Natural killer cell (primary cell): Measurements from ENCODE around the gene ABI3BP. TPM values are rescaled to one million over a fixed set of nuclear protein-coding genes. Genes with fewer than 3 reads are reported as not detected.

Experiments used
- ATAC-seq, 3 donors: fragments of 150-1000 bp in 2 of 3; fragments of 200-7000 bp in 1 of 3; cut with Tn5 transposase; 1 replicate in 1 of 3; 2 replicates in 2 of 3; pipeline ENCODE4 v1.10.0; 2021; ENCODE audit warnings: mild to moderate bottlenecking in 2 of 3, moderate library complexity in 2 of 3
- DNase-seq, 2 donors: peaks; one replicate each; pipeline versions ENCODE4 v3.0.0 to v3.0.0-alpha.2; 2013 to 2021; ENCODE audit warnings: mixed read lengths in 1 of 2
- H3K27ac ChIP-seq: one replicate; pipeline ENCODE4 v1.5.1; 2013; ENCODE audit warnings: mild to moderate bottlenecking, low read length
- H3K27me3 ChIP-seq: one replicate; pipeline ENCODE4 v1.6.1; 2013; ENCODE audit warnings: low read length; ENCODE audit not compliant: control insufficient read depth, insufficient read depth
- H3K36me3 ChIP-seq: one replicate; pipeline ENCODE4 v1.6.1; 2013; ENCODE audit warnings: low read length; ENCODE audit not compliant: control insufficient read depth, insufficient read depth
- H3K4me1 ChIP-seq: one replicate; pipeline ENCODE4 v1.6.1; 2013; ENCODE audit warnings: low read length; ENCODE audit not compliant: control insufficient read depth, insufficient read depth
- H3K4me3 ChIP-seq: one replicate; pipeline ENCODE4 v1.5.1; 2013; ENCODE audit warnings: low read length
- H3K9me3 ChIP-seq: one replicate; pipeline ENCODE4 v1.6.1; 2013; ENCODE audit warnings: low read length; ENCODE audit not compliant: control insufficient read depth, insufficient read depth
- H3K27ac Mint-ChIP-seq, 2 donors: one replicate each; pipeline ENCODE4 v1.8.0; 2022; ENCODE audit warnings: mild to moderate bottlenecking in 2 of 2, mixed read lengths in 2 of 2, moderate library complexity in 1 of 2
- H3K27me3 Mint-ChIP-seq, 2 donors: one replicate each; pipeline ENCODE4 v1.8.0; 2022; ENCODE audit warnings: low read depth in 2 of 2, mixed read lengths in 2 of 2
- H3K36me3 Mint-ChIP-seq: one replicate; pipeline ENCODE4 v1.8.0; 2022; ENCODE audit warnings: mixed read lengths
- H3K4me1 Mint-ChIP-seq, 2 donors: one replicate each; pipeline ENCODE4 v1.8.0; 2022; ENCODE audit warnings: mixed read lengths in 2 of 2
- H3K4me3 Mint-ChIP-seq: one replicate; pipeline ENCODE4 v1.8.0; 2022; ENCODE audit warnings: mild to moderate bottlenecking, moderate library complexity, mixed read lengths
- H3K9me3 Mint-ChIP-seq, 2 donors: one replicate each; pipeline ENCODE4 v1.8.0; 2022; ENCODE audit warnings: mixed read lengths in 2 of 2
- CTCF ChIP-seq: fragments of 200-600 bp; IDR thresholded peaks from one replicate; pipeline ENCODE4 v1.8.0; 2022; ENCODE audit warnings: antibody characterized with exemption
- WGBS: methylation state at CpG from one replicate; pipeline ENCODE4 v1.1.7; 2013; ENCODE audit warnings: missing lambda C conversion rate; ENCODE audit not compliant: insufficient coverage; 5-methylcytosine and 5-hydroxymethylcytosine counted together
- intact Hi-C: fragments of 100-400 bp; cut with micrococcal nuclease; formaldehyde crosslinking; loops from one replicate; pipeline ENCODE4 v1.14.2; 2022
- total RNA-seq, 4 donors: library from RNA; stranded (reverse); fragments of 120-200 nt in 1 of 4; gene quantifications; one replicate each; pipeline versions ENCODE4 v1.2.3 to v1.2.4, GENCODE V29; 2013 to 2022

ABI3BP gene
- total RNA-seq, 3 donors from 2014 or later (not counting 1 experiment from before 2014, with no cell fraction given): not detected

GRCh38 chr3:100710261-100710968 lies 282.8 kb downstream of the ABI3BP start:
- WGBS: 34% methylated on average over 8 of the region's 8 CpGs
- Mint-ChIP-seq H3K36me3 (peaks cover 14% of the 10 kb centered on the region), H3K27ac (peak overlapping the region; percentile 97 to 98), H3K4me1 (peaks cover 46 to 55% of the 10 kb centered on the region in 2 donors), H3K4me3 (peak overlapping the region; percentile 92), H3K27me3 (peaks cover 13 to 16% of the 10 kb centered on the region in 2 donors), H3K9me3 (no peaks in the 10 kb centered on the region)
- Histone ChIP-seq H3K27ac (peak overlapping the region; percentile 84), H3K9me3 (no peaks in the 10 kb centered on the region), H3K4me1 (peaks cover 19% of the 10 kb centered on the region), H3K4me3 (peak overlapping the region; percentile 44), H3K27me3 (peaks cover 3% of the 10 kb centered on the region), H3K36me3 (peaks cover 10% of the 10 kb centered on the region)
- no peak for TF ChIP-seq CTCF
- ATAC-seq (peak in 1 of 3 donors; percentile 20), DNase-seq (peak in 1 of 2 donors; percentile 74)
- intact Hi-C loops: no loop called here

GRCh38 chr3:100709842-100710260 lies 283.4 kb downstream of the ABI3BP start:
- H3K4me1 Mint-ChIP-seq: peaks cover 40 to 49% of the 10 kb centered on the region in 2 donors
- intact Hi-C loops: loop anchor here (1.0 to 10.0 kb wide), 3 partner anchors 309 to 865 kb away; partner anchors contain the start of genes LNP1, PCNP, TBC1D23 and TOMM70
- Histone ChIP-seq H3K36me3 (peaks cover 5% of the 10 kb centered on the region), H3K4me3 (peak overlapping the region; percentile 44), H3K9me3 (no peaks in the 10 kb centered on the region), H3K27ac (peak overlapping the region; percentile 84), H3K4me1 (peaks cover 19% of the 10 kb centered on the region), H3K27me3 (peaks cover 3% of the 10 kb centered on the region)
- peaks cover 17 to 22% of the 10 kb centered on the region in 2 donors for H3K27me3 Mint-ChIP-seq
- H3K27ac Mint-ChIP-seq: peak overlapping the region; percentile 97 to 98
- DNase-seq (peak; percentile 32 to 64), ATAC-seq (no peak)
- no peak for TF ChIP-seq CTCF
- peaks cover 8% of the 10 kb centered on the region for H3K36me3 Mint-ChIP-seq
- H3K4me3 Mint-ChIP-seq: peak overlapping the region; percentile 92
- WGBS: under 1% methylated on average over 19 of the region's 23 CpGs
- H3K9me3 Mint-ChIP-seq: no peaks in the 10 kb centered on the region

- Mint-ChIP-seq H3K4me3 (peak within 1 kb of the TSS; percentile 92), H3K4me1 (peaks cover 37 to 46% of the 10 kb centered on the region in 2 donors), H3K36me3 (peaks cover 5% of the 10 kb centered on the region), H3K27ac (peak within 1 kb of the TSS; percentile 97 to 98), H3K27me3 (peaks cover 17 to 28% of the 10 kb centered on the region in 2 donors), H3K9me3 (no peaks in the 10 kb centered on the region)
- Histone ChIP-seq H3K4me1 (peaks cover 19% of the 10 kb centered on the region), H3K4me3 (peak within 1 kb of the TSS; percentile 44), H3K36me3 (peaks cover 2% of the 10 kb centered on the region), H3K9me3 (no peaks in the 10 kb centered on the region), H3K27ac (peak within 1 kb of the TSS; percentile 84), H3K27me3 (peaks cover 3% of the 10 kb centered on the region)
- TF ChIP-seq CTCF: no peak
- DNase-seq (peak; percentile 96 to 100), ATAC-seq (peak; percentile 89 to 97 (median 92))
- under 1% methylated on average over 68 of the region's 76 CpGs for WGBS
- intact Hi-C loops: loop anchor here (1.0 to 10.0 kb wide), 3 partner anchors 308 to 866 kb away; partner anchors contain the start of genes LNP1, PCNP, TBC1D23 and TOMM70
These were observed 284.0 kb downstream of the ABI3BP start, which contains the start of gene TFG for GRCh38 chr3:100708989-100709841. Gene TFG, plus strand, starts transcription at chr3:100709494. Its CDS starts 4,192 bp downstream, at chr3:100713686.
